K562 (cell line): ENCODE measurements around the gene MROH8. TPM values are rescaled to one million over a fixed set of nuclear protein-coding genes. Genes with fewer than 3 reads are reported as not detected.

Source experiments
- ATAC-seq: fragments of 200-7000 bp; cut with Tn5 transposase; 3 replicates; pipeline ENCODE4 v1.9.1; 2020; ENCODE audit warnings: moderate library complexity
- BruUV-seq: library from RNA; stranded (reverse); fragments of 400-500 nt; replicated peaks from 2 replicates; lab custom pipeline; 2021; lab: Mats Ljungman, UMichigan
- CTCF ChIA-PET: fragments of 300-600 bp; formaldehyde crosslinking; extraction: SDS; loops from one replicate; lab custom pipeline; 2021; ENCODE audit warnings: low intra/inter-chr PET ratio; lab: Yijun Ruan, JAX
- POLR2A ChIA-PET: fragments of 300-600, 350-650 bp; sonication (Branson Sonifier 250); formaldehyde crosslinking; extraction: SDS; loops from one replicate; lab custom pipeline; 2021; ENCODE audit warnings: antibody characterized with exemption, inconsistent platforms; lab: Yijun Ruan, JAX
- DNase-seq, 4 experiments: peaks; one replicate each; pipeline versions ENCODE4 v3.0.0 to v3.0.0-alpha.2; 2011 to 2018; ENCODE audit warnings: low spot score in 3 of 4, mixed read lengths in 3 of 4; ENCODE audit errors: extremely low read depth in 1 of 4
- FAIRE-seq: peaks from 2 replicates; lab custom pipeline; 2011; peaks lifted over from hg19 to GRCh38; lab: Jason Lieb, UNC
- H2AFZ ChIP-seq: 2 replicates; pipeline ENCODE4 v1.6.0; 2011; ENCODE audit warnings: low read depth, low read length, control low read depth, inconsistent platforms
- H3K27ac ChIP-seq: fragments of 200-600 bp; 3 replicates; pipeline ENCODE4 v1.8.0; 2011; ENCODE audit warnings: low read depth, mild to moderate bottlenecking, control low read depth, inconsistent platforms, low read length, moderate library complexity, mixed read lengths; ENCODE audit errors: extremely low read depth
- H3K27me3 ChIP-seq, 2 experiments: fragments of 300-600 bp in 1 of 2; 2 replicates in 1 of 2; 3 replicates in 1 of 2; pipeline versions ENCODE4 v1.6.0 to v1.8.0; 2011; ENCODE audit warnings: inconsistent platforms in 2 of 2, low read length in 2 of 2, mild to moderate bottlenecking in 1 of 2, mixed read lengths in 1 of 2, moderate library complexity in 1 of 2; ENCODE audit not compliant: control insufficient read depth in 2 of 2, insufficient read depth in 2 of 2
- H3K36me3 ChIP-seq: fragments of 300-600 bp; 3 replicates; pipeline ENCODE4 v1.8.0; 2011; ENCODE audit warnings: mild to moderate bottlenecking, low read length, inconsistent platforms; ENCODE audit not compliant: control insufficient read depth, insufficient read depth
- H3K4me1 ChIP-seq, 2 experiments: fragments of 200-600 bp in 1 of 2; replicated peaks in 1 of 2; 2 replicates in 1 of 2; 3 replicates in 1 of 2; pipeline versions ENCODE4 v1.5.1 to v1.8.0; 2011; ENCODE audit warnings: inconsistent platforms in 2 of 2, low read length in 2 of 2, mild to moderate bottlenecking in 1 of 2, mixed read lengths in 1 of 2, moderate library complexity in 1 of 2; ENCODE audit not compliant: control insufficient read depth in 2 of 2, insufficient read depth in 2 of 2
- H3K4me2 ChIP-seq: 2 replicates; pipeline ENCODE4 v1.6.1; 2011; ENCODE audit warnings: low read length, control low read depth, inconsistent platforms, mixed read lengths; ENCODE audit not compliant: insufficient read depth
- H3K4me3 ChIP-seq: fragments of 200-600 bp; sonication (generic), shearing (Covaris generic); 2 replicates; pipeline ENCODE4 v1.5.1; 2016; ENCODE audit warnings: control low read depth, inconsistent platforms
- H3K79me2 ChIP-seq: fragments of 200-600 bp; 3 replicates; pipeline ENCODE4 v1.8.0; 2011; ENCODE audit warnings: low read length, inconsistent platforms; ENCODE audit not compliant: control insufficient read depth, insufficient read depth
- H3K9ac ChIP-seq, 2 experiments: 2 replicates each; pipeline versions ENCODE4 v1.6.0 to v1.6.1; 2011; ENCODE audit warnings: low read depth in 2 of 2, low read length in 2 of 2, control low read depth in 1 of 2, inconsistent platforms in 1 of 2, mild to moderate bottlenecking in 1 of 2, mixed read lengths in 1 of 2; ENCODE audit not compliant: insufficient read depth in 1 of 2
- H3K9me1 ChIP-seq: one replicate; pipeline ENCODE4 v1.6.0; 2011; ENCODE audit warnings: inconsistent platforms, mild to moderate bottlenecking, low read length, moderate library complexity; ENCODE audit not compliant: control insufficient read depth, insufficient read depth
- H3K9me3 ChIP-seq: replicated peaks from 2 replicates; pipeline ENCODE4 v1.5.1; 2011; ENCODE audit warnings: low read depth, low read length, inconsistent platforms; ENCODE audit not compliant: control insufficient read depth, insufficient read depth
- H4K20me1 ChIP-seq: replicated peaks from 2 replicates; pipeline ENCODE4 v1.6.1; 2011; ENCODE audit warnings: low read length, inconsistent platforms, mixed read lengths; ENCODE audit not compliant: control insufficient read depth, insufficient read depth
- DACH1 ChIP-seq: fragments of 450-650 bp; IDR thresholded peaks from 2 replicates; pipeline ENCODE4 v1.6.1; 2018; ENCODE audit not compliant: partially characterized antibody
- E2F3 ChIP-seq: fragments of 250-450 bp; sonication (Bioruptor Pico); IDR thresholded peaks from 2 replicates; pipeline ENCODE4 v1.4.0; 2020; ENCODE audit warnings: mild to moderate bottlenecking
- EGR1 ChIP-seq: fragments of 450-650 bp; conservative IDR thresholded peaks from 2 replicates; pipeline ENCODE4 v1.6.1; 2017; ENCODE audit warnings: mild to moderate bottlenecking
- FOXK2 ChIP-seq, 2 experiments: fragments of 450-650 bp; IDR thresholded peaks in 1 of 2; conservative IDR thresholded peaks in 1 of 2; 2 replicates each; pipeline ENCODE4 v1.6.1; 2016; ENCODE audit warnings: low read depth in 2 of 2, mild to moderate bottlenecking in 1 of 2
- GATA2 ChIP-seq: sonication (generic); formaldehyde crosslinking; IDR thresholded peaks from 2 replicates; pipeline ENCODE4 v1.4.0; 2020; ENCODE audit warnings: mild to moderate bottlenecking, missing genetic modification reagents
- MAZ ChIP-seq, 2 experiments: fragments of 450-650 bp in 1 of 2; sonication (generic) in 1 of 2; formaldehyde crosslinking; IDR thresholded peaks in 1 of 2; conservative IDR thresholded peaks in 1 of 2; 2 replicates each; pipeline versions ENCODE4 v1.4.0 to v1.5.0; 2020; ENCODE audit warnings: mild to moderate bottlenecking in 1 of 2, missing genetic modification reagents in 1 of 2
- MTA3 ChIP-seq: fragments of 450-650 bp; formaldehyde crosslinking; IDR thresholded peaks from 2 replicates; pipeline ENCODE4 v1.6.1; 2017; ENCODE audit warnings: mild to moderate bottlenecking, borderline replicate concordance
- MYC ChIP-seq, 2 experiments: fragments of 250-450 bp in 1 of 2; sonication (Bioruptor Pico) in 1 of 2; IDR thresholded peaks; 2 replicates each; pipeline versions ENCODE4 v1.5.1 to v1.6.1; 2012 to 2021; ENCODE audit warnings: low read depth in 2 of 2, borderline replicate concordance in 1 of 2, improper control_type of control experiment in 1 of 2, low read length in 1 of 2, mild to moderate bottlenecking in 1 of 2, moderate library complexity in 1 of 2
- SOX6 ChIP-seq: fragments of 450-650 bp; IDR thresholded peaks from 2 replicates; pipeline ENCODE4 v1.6.1; 2014; ENCODE audit warnings: mild to moderate bottlenecking
- STAT5A ChIP-seq: IDR thresholded peaks from 2 replicates; pipeline ENCODE4 v1.6.1; 2012; ENCODE audit warnings: low read length, inconsistent platforms, borderline replicate concordance
- TAL1 ChIP-seq: fragments of 450-650 bp; IDR thresholded peaks from 2 replicates; pipeline ENCODE4 v1.6.1; 2016; ENCODE audit warnings: mild to moderate bottlenecking
- ZFP1 ChIP-seq: fragments of 450-650 bp; formaldehyde crosslinking; IDR thresholded peaks from 2 replicates; pipeline ENCODE4 v1.4.0; 2020; ENCODE audit warnings: mild to moderate bottlenecking, mixed read lengths
- ZNF23 ChIP-seq: fragments of 250-450 bp; sonication (Bioruptor Pico); IDR thresholded peaks from 2 replicates; pipeline ENCODE4 v1.4.0; 2020; ENCODE audit warnings: mild to moderate bottlenecking
- ZNF253 ChIP-seq: fragments of 250-450 bp; sonication (Bioruptor Pico); conservative IDR thresholded peaks from 2 replicates; pipeline ENCODE4 v1.6.1; 2021; ENCODE audit warnings: mild to moderate bottlenecking
- WGBS: fragments of 100-300 bp; shearing (Covaris generic); methylation state at CpG from one replicate; pipeline ENCODE4 v1.1.6; 2016; ENCODE audit warnings: low coverage, mixed read lengths; ENCODE audit not compliant: insufficient coverage; ENCODE audit errors: missing lambda C conversion rate; 5-methylcytosine and 5-hydroxymethylcytosine counted together
- in situ Hi-C: fragments of 300-500 bp; cut with MboI; formaldehyde crosslinking; loops from 4 replicates; pipeline ENCODE4 v1.15.0; 2018; ENCODE audit warnings: inconsistent platforms, mixed read lengths
- intact Hi-C: fragments of 100-400 bp; cut with micrococcal nuclease; formaldehyde crosslinking; loops from 2 replicates; pipeline ENCODE4 v1.14.2; 2022
- polyA plus RNA-seq, 8 experiments: library from polyadenylated mRNA; depleted of rRNA in 4 of 8; stranded (reverse) in 5 of 8; unstranded in 3 of 8; fragments of >200 nt; fragmentation: Nextera tagmentation in 2 of 8; fragmentation: Illumina TruSeq in 1 of 8; extraction: Ambion mirVana in 2 of 8; extraction: Trizol in 1 of 8; gene quantifications; 2 replicates each; pipeline versions ENCODE4 v1.2.1 to v1.2.3, GENCODE V29; 2011 to 2014; ENCODE audit warnings: inconsistent platforms in 1 of 8, missing spikeins in 1 of 8
- total RNA-seq, 7 experiments: library from RNA; depleted of rRNA in 6 of 7; stranded (reverse); fragments of >200 nt in 6 of 7; fragmentation: Illumina TruSeq in 2 of 7; extraction: Trizol in 2 of 7; gene quantifications; 2 replicates each; pipeline versions ENCODE4 v1.2.1 to v1.2.3, GENCODE V29; 2011 to 2021; ENCODE audit warnings: low replicate concordance in 1 of 7
- TF ChIP-seq, protein P1 (sequence below): IDR thresholded peaks from 2 replicates; pipeline ENCODE4 v1.6.1; 2012; ENCODE audit warnings: low read depth, low read length, improper control_type of control experiment, borderline replicate concordance
- TF ChIP-seq, protein P2 (sequence below): sonication (generic); formaldehyde crosslinking; IDR thresholded peaks from 2 replicates; pipeline ENCODE4 v1.8.0; 2022; ENCODE audit warnings: mild to moderate bottlenecking, missing genetic modification reagents

MROH8 gene
- total and polyA plus RNA-seq, 9 of the 15 experiments (the other 6 are each of a cell fraction or from before 2014, with no cell fraction given): 0.21 to 1.5 (median 0.78) TPM

DNA sequence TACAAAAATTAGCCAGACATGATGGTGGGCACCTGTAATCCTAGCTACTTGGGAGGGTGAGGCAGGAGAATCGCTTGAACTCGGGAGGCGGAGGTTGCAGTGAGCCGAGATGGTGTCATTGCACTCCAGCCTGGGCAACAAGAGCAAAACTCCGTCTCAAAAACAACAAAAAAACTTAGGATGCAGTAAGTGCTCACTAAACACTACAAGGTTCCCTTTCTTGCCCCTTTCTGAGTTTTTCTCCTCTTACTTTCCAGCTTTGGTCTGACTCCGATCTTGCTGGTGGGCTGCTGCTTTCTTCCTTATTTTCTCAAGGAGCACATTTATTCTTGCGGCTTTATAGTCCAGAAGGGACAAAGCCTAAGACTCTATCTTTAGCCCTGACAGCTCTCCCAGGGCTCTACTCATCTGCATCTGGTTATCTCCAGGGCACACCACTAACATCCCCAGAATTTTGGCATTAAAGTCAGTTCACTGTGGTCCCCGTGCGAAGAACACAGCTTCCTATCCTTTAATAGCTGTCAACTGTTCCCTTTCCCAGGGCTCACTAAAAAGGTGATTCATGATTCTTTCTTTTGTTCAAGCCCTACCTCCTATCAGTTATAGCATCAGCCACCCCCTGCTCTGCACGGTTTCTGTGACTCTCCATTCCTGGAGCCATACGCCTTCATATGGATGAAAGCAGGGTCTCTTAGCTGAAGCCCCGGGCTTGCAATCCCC is 17.4 kb downstream of the MROH8 start:
- H3K27me3 ChIP-seq: no peaks in the 10 kb centered on the region
- H2AFZ ChIP-seq: peak overlapping the region; percentile 47
- no TSS peak for BruUV-seq
- ChIA-PET CTCF (no interaction called here), POLR2A (interaction anchor here (0.6 to 3.1 kb wide), 5 partner anchors 17 to 352 kb away, joined by 3 to 13 read pairs (median 3); partner anchors contain the start of genes MROH8 and RPN2)
- FAIRE-seq (peak; percentile 75), ATAC-seq (peak; percentile 58), DNase-seq (peak; percentile 46 to 69 (median 62))
- H3K27ac ChIP-seq: peak overlapping the region; percentile 37; the same call in 1 of the 3 replicates
- in situ Hi-C loops (no loop called here), intact Hi-C loops (no loop called here)
- H3K4me3 ChIP-seq: no peak overlapping the region
- peak overlapping the region; percentile 49 for H3K4me2 ChIP-seq
- no peaks in the 10 kb centered on the region for H3K9me3 ChIP-seq
- 0 out of 4 replicates have a peak overlapping the region, but pooled peaks of 1 of the 2 experiments have one; percentile 1 for H3K9ac ChIP-seq
- peaks cover 26 to 37% of the 10 kb centered on the region in 2 experiments; a peak in 4 of 5 replicates for H3K4me1 ChIP-seq
- no peaks in the 10 kb centered on the region for H3K36me3 ChIP-seq
- 24% methylated on average over 12 of the region's 12 CpGs for WGBS
- H3K9me1 ChIP-seq: no peaks in the 10 kb centered on the region
- no peaks in the 10 kb centered on the region for H4K20me1 ChIP-seq
- no peaks in the 10 kb centered on the region for H3K79me2 ChIP-seq
- 0 out of 2 replicates have a peak, but pooled peaks have one; percentile 25 for TF ChIP-seq STAT5A
- no peak for TF ChIP-seq ZNF253 (CRISPR knock-in tag)
- TF ChIP-seq ZFP1: no peak
- TF ChIP-seq SOX6: 0 out of 2 replicates have a peak, but pooled peaks have one; percentile 68
- TF ChIP-seq MYC (IDR thresholded peaks at IDR 0.05; ENCODE audit: low read depth, low read length): no peak
- no peak for TF ChIP-seq MYC (CRISPR knock-in tag; IDR thresholded peaks at IDR 0.05; ENCODE audit: borderline replicate concordance, low read depth)
- no peak for TF ChIP-seq E2F3
- TF ChIP-seq MAZ (CRISPR knock-in tag; conservative IDR thresholded peaks at IDR 0.05 in 1 of 2, IDR thresholded peaks at IDR 0.05 in 1 of 2): no peak
- no peak for TF ChIP-seq DACH1
- TF ChIP-seq TAL1: peak; percentile 25; the same call in 1 of the 2 replicates
- peak; percentile 32; the same call in 1 of the 2 replicates for TF ChIP-seq EGR1
- no peak for TF ChIP-seq MTA3
- no peak for TF ChIP-seq ZNF23 (CRISPR knock-in tag)
- TF ChIP-seq, protein P1, sequence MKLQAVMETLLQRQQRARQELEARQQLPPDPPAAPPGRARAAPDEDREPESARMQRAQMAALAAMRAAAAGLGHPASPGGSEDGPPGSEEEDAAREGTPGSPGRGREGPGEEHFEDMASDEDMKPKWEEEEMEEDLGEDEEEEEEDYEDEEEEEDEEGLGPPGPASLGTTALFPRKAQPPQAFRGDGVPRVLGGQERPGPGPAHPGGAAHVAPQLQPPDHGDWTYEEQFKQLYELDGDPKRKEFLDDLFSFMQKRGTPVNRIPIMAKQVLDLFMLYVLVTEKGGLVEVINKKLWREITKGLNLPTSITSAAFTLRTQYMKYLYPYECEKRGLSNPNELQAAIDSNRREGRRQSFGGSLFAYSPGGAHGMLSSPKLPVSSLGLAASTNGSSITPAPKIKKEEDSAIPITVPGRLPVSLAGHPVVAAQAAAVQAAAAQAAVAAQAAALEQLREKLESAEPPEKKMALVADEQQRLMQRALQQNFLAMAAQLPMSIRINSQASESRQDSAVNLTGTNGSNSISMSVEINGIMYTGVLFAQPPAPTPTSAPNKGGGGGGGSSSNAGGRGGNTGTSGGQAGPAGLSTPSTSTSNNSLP: no peak
- TF ChIP-seq GATA2 (CRISPR knock-in tag): peak; percentile 61; the same call in 1 of the 2 replicates
- TF ChIP-seq, protein P2, sequence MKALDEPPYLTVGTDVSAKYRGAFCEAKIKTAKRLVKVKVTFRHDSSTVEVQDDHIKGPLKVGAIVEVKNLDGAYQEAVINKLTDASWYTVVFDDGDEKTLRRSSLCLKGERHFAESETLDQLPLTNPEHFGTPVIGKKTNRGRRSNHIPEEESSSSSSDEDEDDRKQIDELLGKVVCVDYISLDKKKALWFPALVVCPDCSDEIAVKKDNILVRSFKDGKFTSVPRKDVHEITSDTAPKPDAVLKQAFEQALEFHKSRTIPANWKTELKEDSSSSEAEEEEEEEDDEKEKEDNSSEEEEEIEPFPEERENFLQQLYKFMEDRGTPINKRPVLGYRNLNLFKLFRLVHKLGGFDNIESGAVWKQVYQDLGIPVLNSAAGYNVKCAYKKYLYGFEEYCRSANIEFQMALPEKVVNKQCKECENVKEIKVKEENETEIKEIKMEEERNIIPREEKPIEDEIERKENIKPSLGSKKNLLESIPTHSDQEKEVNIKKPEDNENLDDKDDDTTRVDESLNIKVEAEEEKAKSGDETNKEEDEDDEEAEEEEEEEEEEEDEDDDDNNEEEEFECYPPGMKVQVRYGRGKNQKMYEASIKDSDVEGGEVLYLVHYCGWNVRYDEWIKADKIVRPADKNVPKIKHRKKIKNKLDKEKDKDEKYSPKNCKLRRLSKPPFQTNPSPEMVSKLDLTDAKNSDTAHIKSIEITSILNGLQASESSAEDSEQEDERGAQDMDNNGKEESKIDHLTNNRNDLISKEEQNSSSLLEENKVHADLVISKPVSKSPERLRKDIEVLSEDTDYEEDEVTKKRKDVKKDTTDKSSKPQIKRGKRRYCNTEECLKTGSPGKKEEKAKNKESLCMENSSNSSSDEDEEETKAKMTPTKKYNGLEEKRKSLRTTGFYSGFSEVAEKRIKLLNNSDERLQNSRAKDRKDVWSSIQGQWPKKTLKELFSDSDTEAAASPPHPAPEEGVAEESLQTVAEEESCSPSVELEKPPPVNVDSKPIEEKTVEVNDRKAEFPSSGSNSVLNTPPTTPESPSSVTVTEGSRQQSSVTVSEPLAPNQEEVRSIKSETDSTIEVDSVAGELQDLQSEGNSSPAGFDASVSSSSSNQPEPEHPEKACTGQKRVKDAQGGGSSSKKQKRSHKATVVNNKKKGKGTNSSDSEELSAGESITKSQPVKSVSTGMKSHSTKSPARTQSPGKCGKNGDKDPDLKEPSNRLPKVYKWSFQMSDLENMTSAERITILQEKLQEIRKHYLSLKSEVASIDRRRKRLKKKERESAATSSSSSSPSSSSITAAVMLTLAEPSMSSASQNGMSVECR (CRISPR knock-in tag): no peak
- TF ChIP-seq FOXK2 (conservative IDR thresholded peaks at IDR 0.05 in 1 of 2, IDR thresholded peaks at IDR 0.05 in 1 of 2; ENCODE audit: low read depth in 2 of 2): no peak
